IMR-90 (cell line): Measurements from ENCODE around the gene MAP7. TPM values are rescaled to one million over a fixed set of nuclear protein-coding genes. Genes with fewer than 3 reads are reported as not detected.

Source experiments
- ATAC-seq: fragments of 200-7000 bp; cut with Tn5 transposase; 2 replicates; pipeline ENCODE4 v1.9.1; 2020; ENCODE audit warnings: low read depth, mild to moderate bottlenecking, moderate library complexity
- BruUV-seq: library from RNA; stranded (reverse); fragments of 400-500 nt; replicated peaks from 2 replicates; lab custom pipeline; 2021; lab: Mats Ljungman, UMichigan
- CTCF ChIA-PET: fragments of 300-600 bp; formaldehyde crosslinking; extraction: SDS; loops from one replicate; lab custom pipeline; 2021; ENCODE audit warnings: antibody characterized with exemption; lab: Yijun Ruan, JAX
- POLR2A ChIA-PET: fragments of 300-600 bp; sonication (Branson Sonifier 250); formaldehyde crosslinking; loops from one replicate; lab custom pipeline; 2022; ENCODE audit warnings: antibody characterized with exemption; ENCODE audit not compliant: unreplicated experiment; lab: Charles Lee
- DNase-seq: peaks from one replicate; pipeline ENCODE4 v3.0.0; 2013
- H2AFZ ChIP-seq: replicated peaks from 2 replicates; pipeline ENCODE3; 2013; ENCODE audit warnings: low read length, mild to moderate bottlenecking; ENCODE audit not compliant: poor library complexity
- H2AK5ac ChIP-seq: 2 replicates; pipeline ENCODE4 v1.6.1; 2013; ENCODE audit warnings: low read depth, low read length, inconsistent platforms
- H2AK9ac ChIP-seq: replicated peaks from 2 replicates; pipeline ENCODE3; 2013; ENCODE audit warnings: mild to moderate bottlenecking, low read depth, low read length, moderate library complexity; ENCODE audit not compliant: poor library complexity
- H2BK120ac ChIP-seq: 2 replicates; pipeline ENCODE4 v1.6.1; 2013; ENCODE audit warnings: low read depth, low read length, inconsistent platforms
- H2BK15ac ChIP-seq: 3 replicates; pipeline ENCODE4 v1.6.1; 2013; ENCODE audit warnings: low read depth, low read length, inconsistent platforms
- H2BK20ac ChIP-seq: 2 replicates; pipeline ENCODE4 v1.6.1; 2013; ENCODE audit warnings: low read depth, mild to moderate bottlenecking, inconsistent platforms, low read length, moderate library complexity
- H2BK5ac ChIP-seq: 2 replicates; pipeline ENCODE4 v1.6.1; 2013; ENCODE audit warnings: mild to moderate bottlenecking, low read depth, low read length, inconsistent platforms; ENCODE audit not compliant: poor library complexity, severe bottlenecking
- H3K14ac ChIP-seq: replicated peaks from 2 replicates; pipeline ENCODE4 v1.6.1; 2013; ENCODE audit warnings: low read depth, low read length, inconsistent platforms
- H3K18ac ChIP-seq: 2 replicates; pipeline ENCODE4 v1.6.1; 2013; ENCODE audit warnings: low read depth, low read length, control low read depth
- H3K23ac ChIP-seq: 2 replicates; pipeline ENCODE4 v1.6.1; 2013; ENCODE audit warnings: low read depth, low read length, inconsistent platforms
- H3K27ac ChIP-seq: 2 replicates; pipeline ENCODE4 v1.5.1; 2013; ENCODE audit warnings: mild to moderate bottlenecking, control low read depth, low read length; ENCODE audit not compliant: insufficient read depth
- H3K27me3 ChIP-seq: 2 replicates; pipeline ENCODE4 v1.6.1; 2013; ENCODE audit warnings: low read length; ENCODE audit not compliant: control insufficient read depth, insufficient read depth
- H3K36me3 ChIP-seq: 2 replicates; pipeline ENCODE4 v1.6.1; 2013; ENCODE audit warnings: low read length, mixed read lengths; ENCODE audit not compliant: control insufficient read depth, insufficient read depth
- H3K4ac ChIP-seq: 2 replicates; pipeline ENCODE4 v1.6.1; 2013; ENCODE audit warnings: low read depth, low read length, inconsistent platforms
- H3K4me1 ChIP-seq: 2 replicates; pipeline ENCODE4 v1.6.1; 2013; ENCODE audit warnings: low read length, mixed read lengths; ENCODE audit not compliant: control insufficient read depth, insufficient read depth
- H3K4me2 ChIP-seq: 2 replicates; pipeline ENCODE4 v1.6.1; 2013; ENCODE audit warnings: low read depth, mild to moderate bottlenecking, control low read depth, low read length, moderate library complexity
- H3K4me3 ChIP-seq: 2 replicates; pipeline ENCODE4 v1.5.1; 2013; ENCODE audit warnings: low read depth, mild to moderate bottlenecking, control low read depth, low read length, moderate library complexity; ENCODE audit not compliant: insufficient read depth
- H3K56ac ChIP-seq: 2 replicates; pipeline ENCODE4 v1.6.1; 2013; ENCODE audit warnings: low read length, inconsistent platforms; ENCODE audit not compliant: insufficient read depth; ENCODE audit errors: extremely low read depth
- H3K79me1 ChIP-seq, 2 experiments: 2 replicates each; pipeline ENCODE4 v1.6.1; 2013; ENCODE audit warnings: low read length in 2 of 2, inconsistent platforms in 1 of 2, low read depth in 1 of 2
- H3K9ac ChIP-seq: 2 replicates; pipeline ENCODE4 v1.6.1; 2013; ENCODE audit warnings: low read depth, low read length, control low read depth
- H3K9me1 ChIP-seq: 2 replicates; pipeline ENCODE4 v1.6.1; 2013; ENCODE audit warnings: low read length, inconsistent platforms; ENCODE audit not compliant: insufficient read depth
- H3K9me3 ChIP-seq: 2 replicates; pipeline ENCODE4 v1.6.1; 2013; ENCODE audit warnings: low read length; ENCODE audit not compliant: control insufficient read depth, insufficient read depth
- H4K20me1 ChIP-seq: 2 replicates; pipeline ENCODE4 v1.6.1; 2013; ENCODE audit warnings: low read length, inconsistent platforms; ENCODE audit not compliant: insufficient read depth
- H4K5ac ChIP-seq: 2 replicates; pipeline ENCODE4 v1.6.1; 2013; ENCODE audit warnings: mild to moderate bottlenecking, low read depth, low read length, control low read depth
- H4K8ac ChIP-seq, 2 experiments: 2 replicates each; pipeline ENCODE4 v1.6.1; 2013; ENCODE audit warnings: low read depth in 2 of 2, low read length in 2 of 2, control low read depth in 1 of 2, inconsistent platforms in 1 of 2
- H4K91ac ChIP-seq: 2 replicates; pipeline ENCODE4 v1.6.1; 2013; ENCODE audit warnings: low read depth, low read length, inconsistent platforms; ENCODE audit not compliant: insufficient read depth
- MXI1 ChIP-seq: IDR thresholded peaks from 2 replicates; pipeline ENCODE4 v1.6.1; 2012; ENCODE audit warnings: low read depth, mild to moderate bottlenecking, low read length, moderate library complexity, borderline replicate concordance
- RFX5 ChIP-seq: IDR thresholded peaks from 2 replicates; pipeline ENCODE4 v1.8.0; 2012; ENCODE audit warnings: low read depth, mild to moderate bottlenecking, low read length, moderate library complexity
- dilution Hi-C: fragments of 300-500 bp; cut with HindIII; formaldehyde crosslinking; loops from one replicate; pipeline ENCODE4 v1.14.3; 2018; ENCODE audit warnings: low sequenced_read_pairs; ENCODE audit not compliant: unreplicated experiment
- in situ Hi-C: fragments of 300-500 bp; cut with MboI; formaldehyde crosslinking; loops from 3 replicates; pipeline ENCODE4 v1.14.3; 2019; ENCODE audit warnings: low sequenced_read_pairs, inconsistent platforms, mixed read lengths
- intact Hi-C: fragments of 100-400 bp; cut with micrococcal nuclease; formaldehyde crosslinking; loops from 2 replicates; pipeline ENCODE4 v1.10.0; 2022
- polyA plus RNA-seq, 3 experiments: library from polyadenylated mRNA; depleted of rRNA; stranded (reverse); fragments of >200 nt; gene quantifications; 2 replicates each; pipeline ENCODE4 v1.2.3, GENCODE V29; 2012; ENCODE audit warnings: low replicate concordance in 1 of 3
- total RNA-seq: library from RNA; depleted of rRNA; stranded (reverse); fragments of >200 nt; gene quantifications from 2 replicates; pipeline ENCODE4 v1.2.3, GENCODE V29; 2012

The MAP7 gene
- total and polyA plus RNA-seq, 2 of the 4 experiments (the other 2 are of a cell fraction), result 0.19 to 0.36 TPM

DNA sequence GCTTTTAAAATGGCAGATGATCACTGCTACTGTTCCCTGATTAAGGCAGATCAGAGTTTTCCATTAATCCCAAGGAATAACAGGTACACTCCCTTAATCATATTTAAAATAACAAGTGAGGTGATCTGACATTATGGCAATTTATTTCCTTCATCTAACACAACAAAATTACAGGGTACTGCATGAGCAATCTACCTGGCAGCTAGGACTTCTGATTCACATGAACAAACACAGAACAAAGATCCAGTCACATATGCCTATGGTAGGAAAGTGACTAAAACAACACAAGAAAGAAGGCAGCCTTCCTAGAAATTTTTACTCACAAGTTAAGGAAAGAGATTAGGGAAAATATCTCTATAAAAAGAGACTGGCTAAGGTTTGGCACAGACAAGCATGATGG lies 33.2 kb downstream of the MAP7 start:
- no peak overlapping the region for H4K5ac ChIP-seq
- BruUV-seq, result no TSS peak
- H2BK120ac ChIP-seq, result no peak overlapping the region
- no peaks in the 10 kb centered on the region for H3K79me1 ChIP-seq
- no peak overlapping the region for H2AK5ac ChIP-seq
- no peak for TF ChIP-seq RFX5
- no peak for TF ChIP-seq MXI1
- dilution Hi-C loops, result no loop called here
- H3K4ac ChIP-seq, result no peak overlapping the region
- H3K27me3 ChIP-seq, result peaks cover 19% of the 10 kb centered on the region
- no peak overlapping the region for H3K56ac ChIP-seq
- intact Hi-C loops, result no loop called here
- POLR2A ChIA-PET, result no interaction called here
- CTCF ChIA-PET, result interaction anchor here (0.9 kb wide), 1 partner anchor 30 kb away, joined by 3 read pairs; no protein-coding TSS in a partner anchor
- no peak overlapping the region for H2BK15ac ChIP-seq
- no peak overlapping the region for H2BK20ac ChIP-seq
- H3K36me3 ChIP-seq, result no peaks in the 10 kb centered on the region
- H3K9ac ChIP-seq, result no peak overlapping the region
- no peaks in the 10 kb centered on the region for H3K9me3 ChIP-seq
- no peak overlapping the region for H4K91ac ChIP-seq
- H3K9me1 ChIP-seq, result no peaks in the 10 kb centered on the region
- in situ Hi-C loops, result no loop called here
- H3K14ac ChIP-seq, result no peak overlapping the region
- H3K27ac ChIP-seq, result no peak overlapping the region
- DNase-seq, result no peak
- no peak overlapping the region for H3K23ac ChIP-seq
- no peak overlapping the region for H2AK9ac ChIP-seq
- no peak overlapping the region for H3K4me2 ChIP-seq
- H4K8ac ChIP-seq, result no peak overlapping the region
- H4K20me1 ChIP-seq, result no peaks in the 10 kb centered on the region
- no peak overlapping the region for H3K18ac ChIP-seq
- no peak overlapping the region for H2BK5ac ChIP-seq
- H3K4me3 ChIP-seq, result no peak overlapping the region
- H2AFZ ChIP-seq, result no peak overlapping the region
- ATAC-seq, result no peak
- H3K4me1 ChIP-seq, result no peaks in the 10 kb centered on the region
